Head of caudate nucleus (tissue), 42 donors: Measurements from ENCODE around the gene KPNA2.
"Not testable (repeated sequence)": the region's sequence is repeated elsewhere in the genome, so short reads cannot be mapped to it uniquely, and the experiment has no call there.

Experiments
- DNase-seq, 42 donors: peaks; one replicate each; pipeline versions ENCODE4 v3.0.0 to v3.0.0-alpha.2; 2020 to 2021; ENCODE audit warnings: mixed read lengths in 7 of 42
- intact Hi-C: fragments of 100-400 bp; cut with DNase I; formaldehyde crosslinking; loops from one replicate; pipeline ENCODE4 v1.15.0; 2022

KPNA2 gene

GRCh38 chr17:68085771-68086381 lies 50.3 kb downstream of the KPNA2 start:
- intact Hi-C loops, result no loop called here
- peak in 1 of 42 donors; percentile 21 for DNase-seq

GRCh38 chr17:68086666-68087065 lies 51.1 kb downstream of the KPNA2 start:
- DNase-seq, result peak in 2 of 42 donors; percentile 18 to 28
- intact Hi-C loops, result not testable (repeated sequence)

- intact Hi-C loops, result not testable (repeated sequence)
Observed at GRCh38 chr17:68087131-68087623, 51.6 kb downstream of the KPNA2 start.

GRCh38 chr17:68087851-68088250 lies 52.3 kb downstream of the KPNA2 start:
- DNase-seq, result peak in 1 of 42 donors; percentile 21
- intact Hi-C loops, result no loop called here

More at GRCh38 chr17:68087131-68087623, 51.6 kb downstream of the KPNA2 start:
- peak in 1 of 42 donors; percentile 23 for DNase-seq

- DNase-seq, result peak in 13 of 42 donors; percentile 8 to 70 (median 36)
- intact Hi-C loops, result no loop called here
Observed at GRCh38 chr17:68089881-68090280, 54.3 kb downstream of the KPNA2 start.

GRCh38 chr17:68094481-68095078 lies 59.0 kb downstream of the KPNA2 start:
- intact Hi-C loops, result no loop called here
- DNase-seq, result no peak

GRCh38 chr17:68095205-68095811 lies 59.8 kb downstream of the KPNA2 start:
- DNase-seq, result peak in 1 of 42 donors; percentile 15
- intact Hi-C loops, result no loop called here

- intact Hi-C loops, result no loop called here
- no peak for DNase-seq
Observed at GRCh38 chr17:68096111-68096510, 60.6 kb downstream of the KPNA2 start.
